IPS-20b (cell line): ENCODE measurements around the gene FHAD1.

Experiments
- H3K27ac ChIP-seq: one replicate; pipeline ENCODE4 v1.5.1; 2013; ENCODE audit warnings: low read length
- H3K27me3 ChIP-seq: 2 replicates; pipeline ENCODE4 v1.6.1; 2013; ENCODE audit warnings: mild to moderate bottlenecking, low read length, inconsistent platforms; ENCODE audit not compliant: insufficient read depth
- H3K36me3 ChIP-seq: 2 replicates; pipeline ENCODE4 v1.6.1; 2013; ENCODE audit warnings: low read depth, mild to moderate bottlenecking, inconsistent platforms, low read length, moderate library complexity; ENCODE audit not compliant: insufficient read depth
- H3K4me1 ChIP-seq: 2 replicates; pipeline ENCODE4 v1.6.1; 2013; ENCODE audit warnings: mild to moderate bottlenecking, control low read depth, inconsistent platforms, low read length, moderate library complexity; ENCODE audit not compliant: insufficient read depth
- H3K4me3 ChIP-seq: 2 replicates; pipeline ENCODE4 v1.5.1; 2013; ENCODE audit warnings: mild to moderate bottlenecking, low read length, inconsistent platforms
- H3K9ac ChIP-seq: 2 replicates; pipeline ENCODE4 v1.6.1; 2013; ENCODE audit warnings: low read depth, mild to moderate bottlenecking, inconsistent platforms, low read length, moderate library complexity
- H3K9me3 ChIP-seq: 2 replicates; pipeline ENCODE4 v1.6.1; 2013; ENCODE audit warnings: mild to moderate bottlenecking, low read depth, low read length, inconsistent platforms; ENCODE audit not compliant: insufficient read depth

Gene FHAD1

GRCh38 chr1:15407580-15407979, 160.6 kb downstream of the FHAD1 start:
- H3K4me3 ChIP-seq: no peak overlapping the region
- no peaks in the 10 kb centered on the region for H3K9me3 ChIP-seq
- H3K9ac ChIP-seq: no peak overlapping the region
- no peak overlapping the region for H3K27ac ChIP-seq
- H3K27me3 ChIP-seq: peaks cover 40% of the 10 kb centered on the region
- no peaks in the 10 kb centered on the region for H3K36me3 ChIP-seq
- H3K4me1 ChIP-seq: peaks cover 2% of the 10 kb centered on the region; the same call in 1 of the 2 replicates

- Histone ChIP-seq H3K9me3 (no peaks in the 10 kb centered on the region), H3K4me1 (peaks cover 2% of the 10 kb centered on the region; the same call in 1 of the 2 replicates), H3K9ac (peak overlapping the region; percentile 54; the same call in 1 of the 2 replicates), H3K36me3 (no peaks in the 10 kb centered on the region), H3K27me3 (peaks cover 40% of the 10 kb centered on the region), H3K27ac (no peak overlapping the region), H3K4me3 (peak overlapping the region; percentile 67)
These were observed 161.9 kb downstream of the FHAD1 start for GRCh38 chr1:15408890-15409387.

GRCh38 chr1:15409388-15410222, 162.6 kb downstream of the FHAD1 start, which contains the start of gene EFHD2:
Gene EFHD2 (plus strand): TSS chr1:15409888. CDS start chr1:15409972, 84 bp downstream.
- Histone ChIP-seq H3K36me3 (no peaks in the 10 kb centered on the region), H3K9ac (peak within 1 kb of the TSS; percentile 54; the same call in 1 of the 2 replicates), H3K4me3 (peak within 1 kb of the TSS; percentile 67), H3K27me3 (peaks cover 40% of the 10 kb centered on the region), H3K9me3 (no peaks in the 10 kb centered on the region), H3K27ac (no peak within 1 kb of the TSS), H3K4me1 (peaks cover 2% of the 10 kb centered on the region; the same call in 1 of the 2 replicates)

- Histone ChIP-seq H3K27me3 (peaks cover 40% of the 10 kb centered on the region), H3K27ac (no peak overlapping the region), H3K4me1 (peaks cover 2% of the 10 kb centered on the region; the same call in 1 of the 2 replicates), H3K9ac (peak overlapping the region; percentile 39; the same call in 1 of the 2 replicates), H3K9me3 (no peaks in the 10 kb centered on the region), H3K36me3 (no peaks in the 10 kb centered on the region), H3K4me3 (peak overlapping the region; percentile 67)
These were observed 163.3 kb downstream of the FHAD1 start for GRCh38 chr1:15410223-15410883.

GRCh38 chr1:15410884-15411245, 163.8 kb downstream of the FHAD1 start:
- Histone ChIP-seq H3K27ac (no peak overlapping the region), H3K9ac (peak overlapping the region; percentile 39; the same call in 1 of the 2 replicates), H3K4me1 (peaks cover 2% of the 10 kb centered on the region; the same call in 1 of the 2 replicates), H3K36me3 (no peaks in the 10 kb centered on the region), H3K27me3 (peaks cover 40% of the 10 kb centered on the region), H3K4me3 (peak overlapping the region; percentile 67), H3K9me3 (no peaks in the 10 kb centered on the region)

GRCh38 chr1:15411593-15412137, 164.6 kb downstream of the FHAD1 start:
- H3K9ac ChIP-seq: no peak overlapping the region
- no peaks in the 10 kb centered on the region for H3K9me3 ChIP-seq
- no peak overlapping the region for H3K4me3 ChIP-seq
- peaks cover 40% of the 10 kb centered on the region for H3K27me3 ChIP-seq
- H3K27ac ChIP-seq: no peak overlapping the region
- peaks cover 2% of the 10 kb centered on the region; the same call in 1 of the 2 replicates for H3K4me1 ChIP-seq
- H3K36me3 ChIP-seq: no peaks in the 10 kb centered on the region

GRCh38 chr1:15412175-15412800, 165.3 kb downstream of the FHAD1 start:
- Histone ChIP-seq H3K4me1 (peaks cover 2% of the 10 kb centered on the region; the same call in 1 of the 2 replicates), H3K27ac (no peak overlapping the region), H3K9me3 (no peaks in the 10 kb centered on the region), H3K9ac (no peak overlapping the region), H3K27me3 (peaks cover 40% of the 10 kb centered on the region), H3K4me3 (no peak overlapping the region), H3K36me3 (no peaks in the 10 kb centered on the region)

- H3K27me3 ChIP-seq: peaks cover 35% of the 10 kb centered on the region
- H3K4me3 ChIP-seq: no peak overlapping the region
- no peak overlapping the region for H3K9ac ChIP-seq
- no peaks in the 10 kb centered on the region for H3K9me3 ChIP-seq
- no peak overlapping the region for H3K27ac ChIP-seq
- H3K4me1 ChIP-seq: peaks cover 2% of the 10 kb centered on the region; the same call in 1 of the 2 replicates
- H3K36me3 ChIP-seq: no peaks in the 10 kb centered on the region
These were observed 165.8 kb downstream of the FHAD1 start for GRCh38 chr1:15412843-15413242.

- no peak overlapping the region for H3K27ac ChIP-seq
- H3K9me3 ChIP-seq: no peaks in the 10 kb centered on the region
- peaks cover 2% of the 10 kb centered on the region; the same call in 1 of the 2 replicates for H3K4me1 ChIP-seq
- peaks cover 26% of the 10 kb centered on the region for H3K27me3 ChIP-seq
- H3K4me3 ChIP-seq: no peak overlapping the region
- H3K9ac ChIP-seq: no peak overlapping the region
- no peaks in the 10 kb centered on the region for H3K36me3 ChIP-seq
These were observed 166.8 kb downstream of the FHAD1 start for GRCh38 chr1:15413563-15414444.

- H3K4me1 ChIP-seq: peaks cover 2% of the 10 kb centered on the region; the same call in 1 of the 2 replicates
- H3K9ac ChIP-seq: no peak overlapping the region
- H3K27me3 ChIP-seq: peaks cover 22% of the 10 kb centered on the region
- H3K4me3 ChIP-seq: no peak overlapping the region
- H3K27ac ChIP-seq: no peak overlapping the region
- H3K9me3 ChIP-seq: no peaks in the 10 kb centered on the region
- no peaks in the 10 kb centered on the region for H3K36me3 ChIP-seq
These were observed 167.5 kb downstream of the FHAD1 start for GRCh38 chr1:15414445-15414983.
